CD4-positive, alpha-beta T cell treated with Interferon gamma for 1 hour (primary cell): ENCODE data around the gene ABCD4.
A peak's percentile ranks its signal among the peaks of the same experiment; 100 is the strongest.

Experiments
- DNase-seq: peaks from one replicate; pipeline ENCODE4 v3.0.0-alpha.2; 2020

Gene ABCD4

GRCh38 chr14:74257941-74258763 lies 44.6 kb downstream of the ABCD4 start:
- no peak for DNase-seq

GRCh38 chr14:74257078-74257940 lies 45.4 kb downstream of the ABCD4 start:
- DNase-seq = peak; percentile 41

- no peak for DNase-seq
These were observed 47.5 kb downstream of the ABCD4 start for GRCh38 chr14:74255281-74255680.

- no peak for DNase-seq
These were observed 53.0 kb downstream of the ABCD4 start for GRCh38 chr14:74249433-74250375.

- DNase-seq = no peak
These were observed 54.7 kb downstream of the ABCD4 start for GRCh38 chr14:74248017-74248416.

GRCh38 chr14:74246542-74246941 lies 56.2 kb downstream of the ABCD4 start:
- DNase-seq = no peak

DNA sequence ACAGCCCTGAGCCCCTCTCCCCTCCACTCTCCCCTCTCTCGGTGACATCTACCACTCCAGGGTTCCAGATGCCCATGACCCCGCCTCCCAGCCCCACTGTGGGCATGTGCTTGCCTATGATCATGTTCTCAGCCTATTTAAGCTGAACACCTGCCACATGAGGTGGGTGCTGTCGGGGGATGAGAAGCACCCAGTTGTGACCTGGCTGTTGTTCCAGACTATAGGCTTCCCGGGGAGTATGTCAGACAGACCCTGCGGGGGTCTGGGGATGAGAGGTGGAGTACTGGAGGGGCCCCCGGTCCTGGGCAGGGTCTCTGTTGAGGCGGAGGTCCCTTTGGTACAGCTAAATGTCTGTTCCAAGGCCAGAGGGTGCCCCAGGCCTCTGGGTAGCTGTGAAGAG lies 57.4 kb downstream of the ABCD4 start:
- no peak for DNase-seq

DNA sequence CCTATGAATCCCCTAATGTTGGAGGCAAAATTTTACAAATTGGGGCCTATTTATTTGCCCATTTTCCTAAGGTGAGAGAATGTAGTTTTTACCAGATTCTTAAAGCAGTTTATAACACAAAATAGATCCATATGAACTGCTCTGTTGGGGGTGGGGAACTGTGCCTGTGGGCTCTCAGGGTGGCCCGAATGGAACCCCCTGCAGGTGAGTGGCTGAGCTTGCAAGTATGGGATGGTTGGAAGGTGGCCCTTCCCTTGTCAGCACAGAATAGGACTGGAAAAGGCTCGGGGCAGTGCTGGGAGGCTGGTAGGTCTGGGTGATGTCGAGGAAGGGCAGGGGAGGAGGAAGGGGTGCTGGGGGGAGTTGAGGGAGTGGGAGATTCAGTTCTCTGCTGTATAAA lies 58.6 kb downstream of the ABCD4 start:
- DNase-seq = no peak

GRCh38 chr14:74243051-74243450 lies 59.7 kb downstream of the ABCD4 start:
- DNase-seq = no peak

GRCh38 chr14:74242780-74243042 lies 60.0 kb downstream of the ABCD4 start:
- DNase-seq = no peak

- no peak for DNase-seq
These were observed 60.5 kb downstream of the ABCD4 start for GRCh38 chr14:74242021-74242779.

DNA sequence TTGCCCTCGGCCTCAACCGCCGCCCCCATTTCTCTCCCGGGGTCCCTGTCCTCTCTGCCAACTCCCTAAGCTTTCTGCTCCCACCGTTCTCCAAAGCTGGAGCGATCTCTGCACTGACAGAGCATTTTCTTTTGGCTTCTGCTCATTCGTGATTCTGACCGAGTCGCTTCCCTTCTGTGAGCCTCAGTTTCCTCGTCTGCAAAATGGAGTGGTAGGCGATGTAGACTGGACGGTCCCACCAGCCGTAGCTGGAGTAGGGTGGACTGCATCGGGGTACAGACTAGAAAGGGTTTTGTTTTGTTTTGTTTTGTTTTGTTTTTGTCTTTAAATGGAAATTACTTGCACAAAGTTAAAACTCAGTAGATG lies 61.1 kb downstream of the ABCD4 start:
- no peak for DNase-seq

DNA sequence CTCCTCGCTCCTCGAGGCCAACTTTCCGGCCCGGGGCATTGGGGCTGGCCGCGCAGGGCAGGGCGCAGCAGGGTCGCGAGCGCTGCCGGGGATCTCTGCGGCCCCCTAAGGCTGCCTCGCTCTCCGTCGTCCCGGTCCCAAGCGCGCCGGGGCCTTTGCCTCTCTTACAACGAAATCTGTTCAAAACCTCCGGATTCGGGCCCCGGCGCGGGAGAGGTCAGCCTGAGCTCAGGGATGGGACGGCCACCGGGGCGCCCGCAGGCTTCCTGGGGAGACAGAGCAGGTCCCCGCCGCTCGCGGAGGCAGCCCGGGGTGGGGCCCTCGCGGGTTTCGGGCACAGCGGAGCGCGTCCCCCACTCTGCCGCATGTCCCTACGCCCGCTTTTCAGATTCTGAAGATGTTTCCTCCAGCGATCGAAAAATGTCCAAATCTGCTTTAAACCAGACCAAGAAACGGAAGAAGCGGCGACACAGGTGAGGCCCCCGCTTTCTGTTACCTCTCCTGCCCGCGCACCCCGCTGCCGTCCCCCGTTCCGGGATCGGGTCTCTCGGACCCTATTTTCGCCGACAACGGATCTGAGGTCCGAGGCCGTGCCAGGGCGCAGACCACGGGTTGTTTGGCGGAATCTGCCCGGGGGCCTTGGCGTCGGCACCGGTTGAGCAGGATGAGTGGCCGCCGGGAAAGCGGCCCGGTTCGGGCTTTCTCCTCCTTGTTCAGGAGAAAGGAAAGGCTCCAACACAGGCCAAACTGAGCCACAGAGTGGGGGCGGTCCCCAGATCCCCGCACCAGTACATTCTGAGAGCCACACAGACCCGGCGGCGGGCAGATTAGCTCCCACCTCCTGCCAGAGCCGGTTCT lies 61.7 kb downstream of the ABCD4 start:
- DNase-seq = no peak

DNA sequence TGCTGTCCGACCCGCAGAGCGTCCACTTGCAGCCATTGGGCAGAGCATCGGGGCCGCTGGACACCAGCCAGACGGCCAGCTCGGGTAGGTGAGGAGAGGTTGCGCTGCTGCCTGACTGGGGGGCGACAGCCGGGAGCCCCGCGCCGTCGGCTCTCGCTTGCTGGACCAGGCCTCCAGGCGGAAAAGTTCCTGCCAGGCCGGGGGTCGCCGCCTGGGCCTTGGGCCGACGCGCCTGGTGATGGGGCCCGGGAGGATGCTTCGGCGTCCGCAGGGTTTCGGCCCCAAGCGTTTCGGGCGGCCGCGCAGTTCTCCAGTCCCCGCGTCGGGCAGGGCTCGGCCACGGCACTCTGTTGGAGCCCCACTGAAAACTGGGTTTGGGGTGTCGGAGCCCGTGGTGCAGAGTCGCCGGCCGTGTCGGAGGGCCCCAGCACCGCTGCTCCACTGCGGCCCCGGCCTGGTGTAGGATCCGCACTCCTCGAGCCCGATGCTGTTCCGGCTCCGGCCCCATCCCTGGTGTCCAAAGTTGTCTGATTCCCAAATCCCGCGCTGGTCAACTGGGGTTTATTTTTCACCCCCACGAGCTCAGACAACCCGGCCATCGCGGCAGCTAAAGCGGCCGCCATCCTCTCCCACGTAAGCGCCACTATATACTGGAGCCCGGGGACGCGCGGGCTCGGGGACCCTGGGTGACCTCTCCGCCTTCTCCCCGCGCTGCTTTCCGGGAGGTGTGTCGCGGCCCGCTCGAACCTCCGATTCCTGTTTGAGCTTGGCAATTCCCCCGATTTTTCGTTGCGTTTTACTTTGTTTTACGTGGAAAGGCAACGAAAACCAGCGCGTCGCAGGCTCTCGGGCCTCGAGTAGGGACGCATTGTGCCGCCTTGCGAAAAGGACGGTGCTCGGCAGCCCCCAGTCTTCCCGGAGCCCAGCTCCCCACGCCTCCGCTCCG lies 62.6 kb downstream of the ABCD4 start:
- DNase-seq = no peak

DNA sequence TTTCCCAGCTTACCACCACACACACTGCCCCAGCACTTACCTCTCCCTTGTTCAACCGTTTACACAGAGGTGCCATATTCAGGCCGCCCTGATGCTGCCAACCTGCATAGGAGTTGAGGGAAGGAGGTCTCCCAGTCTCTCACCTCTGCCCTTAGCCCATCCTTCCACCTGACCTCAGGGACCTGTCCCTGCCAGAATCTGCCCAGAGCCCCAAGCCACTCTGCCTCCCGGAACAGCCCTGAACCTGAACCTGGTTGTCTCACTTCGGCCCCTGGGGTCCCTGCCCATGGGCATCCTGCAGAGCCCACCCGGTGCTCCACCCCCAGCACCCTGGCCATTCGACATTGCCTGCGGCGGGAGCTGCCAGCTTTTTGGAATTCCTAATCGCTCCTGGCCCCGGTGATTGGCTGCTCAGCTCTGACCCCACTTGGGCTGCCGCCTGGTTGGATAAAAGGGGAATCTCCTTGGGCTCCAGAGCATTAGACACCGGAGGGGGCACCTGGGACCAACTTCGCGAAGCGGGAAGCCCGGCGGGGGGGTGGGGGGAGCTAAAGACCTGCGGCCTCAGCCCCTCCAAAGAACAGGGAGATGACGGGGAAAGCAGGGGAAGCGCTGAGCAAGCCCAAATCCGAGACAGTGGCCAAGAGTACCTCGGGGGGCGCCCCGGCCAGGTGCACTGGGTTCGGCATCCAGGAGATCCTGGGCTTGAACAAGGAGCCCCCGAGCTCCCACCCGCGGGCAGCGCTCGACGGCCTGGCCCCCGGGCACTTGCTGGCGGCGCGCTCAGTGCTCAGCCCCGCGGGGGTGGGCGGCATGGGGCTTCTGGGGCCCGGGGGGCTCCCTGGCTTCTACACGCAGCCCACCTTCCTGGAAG lies 63.5 kb downstream of the ABCD4 start, which contains the start of gene VSX2:
TSS of gene VSX2 (plus strand) at position 476 of the 874 bp plus-strand sequence. CDS start at position 589, 113 bp downstream.
- DNase-seq = no peak

GRCh38 chr14:74237441-74237840 lies 65.3 kb downstream of the ABCD4 start:
- DNase-seq = no peak
